HepG2 (cell line): ENCODE results near the gene OXLD1. TPM values are rescaled to one million over a fixed set of nuclear protein-coding genes. Genes with fewer than 3 reads are reported as not detected.

Experiments used
- ATAC-seq: fragments of 200-7000 bp; cut with Tn5 transposase; 3 replicates; pipeline ENCODE4 v1.9.1; 2020; ENCODE audit warnings: mild to moderate bottlenecking, moderate library complexity
- BruUV-seq: library from RNA; stranded (reverse); fragments of 400-500 nt; replicated peaks from 2 replicates; lab custom pipeline; 2021; lab: Mats Ljungman, UMichigan
- CTCF ChIA-PET: fragments of 300-600 bp; formaldehyde crosslinking; extraction: SDS; loops from one replicate; lab custom pipeline; 2021; ENCODE audit warnings: low total read pairs, inconsistent platforms, low intra/inter-chr PET ratio; lab: Yijun Ruan, JAX
- POLR2A ChIA-PET: fragments of 350-600 bp; sonication (Branson Sonifier 250); formaldehyde crosslinking; loops from one replicate; lab custom pipeline; 2020; ENCODE audit warnings: antibody characterized with exemption, inconsistent platforms; lab: Yijun Ruan, JAX
- DNase-seq: peaks from one replicate; pipeline ENCODE4 v3.0.0-alpha.2; 2015; ENCODE audit warnings: low spot score
- FAIRE-seq: peaks from 3 replicates; lab custom pipeline; 2011; peaks lifted over from hg19 to GRCh38; lab: Jason Lieb, UNC
- H2AFZ ChIP-seq: one replicate; pipeline ENCODE4 v1.6.1; 2011; ENCODE audit warnings: low read length, inconsistent platforms
- H3K27ac ChIP-seq: fragments of 300-600 bp; 3 replicates; pipeline ENCODE4 v1.8.0; 2011; ENCODE audit warnings: mixed run types, mild to moderate bottlenecking, mixed read lengths, low read length, inconsistent platforms; ENCODE audit not compliant: insufficient read depth; ENCODE audit errors: extremely low read length
- H3K27me3 ChIP-seq, 2 experiments: fragments of 200-600 bp in 1 of 2; 2 replicates in 1 of 2; 3 replicates in 1 of 2; pipeline versions ENCODE4 v1.6.0 to v1.8.0; 2011; ENCODE audit warnings: low read length in 2 of 2, mild to moderate bottlenecking in 2 of 2, moderate library complexity in 2 of 2, inconsistent platforms in 1 of 2; ENCODE audit not compliant: insufficient read depth in 2 of 2, control insufficient read depth in 1 of 2
- H3K36me3 ChIP-seq, 2 experiments: fragments of 200-600 bp in 1 of 2; replicated peaks in 1 of 2; 2 replicates in 1 of 2; 3 replicates in 1 of 2; pipeline versions ENCODE4 v1.5.1 to v1.8.0; 2011; ENCODE audit warnings: low read length in 2 of 2, inconsistent platforms in 1 of 2; ENCODE audit not compliant: insufficient read depth in 2 of 2, control insufficient read depth in 1 of 2
- H3K4me1 ChIP-seq: 2 replicates; pipeline ENCODE4 v1.5.1; 2012; ENCODE audit warnings: low read length, inconsistent platforms; ENCODE audit not compliant: insufficient read depth
- H3K4me2 ChIP-seq: 2 replicates; pipeline ENCODE4 v1.6.0; 2011; ENCODE audit warnings: low read depth, low read length, inconsistent platforms
- H3K4me3 ChIP-seq, 3 experiments: fragments of 200-600 bp in 1 of 3; sonication (generic), shearing (Covaris generic) in 1 of 3; replicated peaks in 1 of 3; 2 replicates each; pipeline ENCODE4 v1.5.1; 2011 to 2016; ENCODE audit warnings: low read length in 3 of 3, inconsistent platforms in 2 of 3, low read depth in 2 of 3, mild to moderate bottlenecking in 2 of 3, control low read depth in 1 of 3, mixed read lengths in 1 of 3; ENCODE audit not compliant: insufficient read depth in 1 of 3
- H3K79me2 ChIP-seq: one replicate; pipeline ENCODE4 v1.6.1; 2011; ENCODE audit warnings: low read length, inconsistent platforms; ENCODE audit not compliant: insufficient read depth
- H3K9ac ChIP-seq: 2 replicates; pipeline ENCODE4 v1.6.0; 2011; ENCODE audit warnings: mild to moderate bottlenecking, low read depth, low read length, inconsistent platforms; ENCODE audit not compliant: insufficient read depth
- H3K9me3 ChIP-seq: 2 replicates; pipeline ENCODE4 v1.5.1; 2012; ENCODE audit warnings: mild to moderate bottlenecking, low read length
- H4K20me1 ChIP-seq: 2 replicates; pipeline ENCODE4 v1.6.0; 2011; ENCODE audit warnings: inconsistent platforms, mild to moderate bottlenecking, low read length, moderate library complexity; ENCODE audit not compliant: insufficient read depth
- AGO2 ChIP-seq: fragments of 200-400 bp; formaldehyde crosslinking; optimal IDR thresholded peaks from 2 replicates; pipeline ENCODE3; 2017; ENCODE audit warnings: mild to moderate bottlenecking, low read depth, low read length, moderate library complexity
- AHR ChIP-seq: IDR thresholded peaks from 2 replicates; pipeline ENCODE4 v1.6.1; 2018; ENCODE audit warnings: missing genetic modification reagents, missing compliant biosample characterization
- CREM ChIP-seq, 2 experiments: sonication (generic) in 1 of 2; formaldehyde crosslinking in 1 of 2; IDR thresholded peaks; 2 replicates each; pipeline versions ENCODE4 v1.4.0 to v1.6.1; 2016 to 2020; ENCODE audit warnings: antibody characterized with exemption in 1 of 2, mild to moderate bottlenecking in 1 of 2, missing genetic modification reagents in 1 of 2
- ELF3 ChIP-seq: IDR thresholded peaks from 2 replicates; pipeline ENCODE4 v1.6.1; 2016; ENCODE audit warnings: missing genetic modification reagents, missing compliant biosample characterization
- GZF1 ChIP-seq: sonication (generic); formaldehyde crosslinking; IDR thresholded peaks from 2 replicates; pipeline ENCODE4 v1.5.1; 2020; ENCODE audit warnings: mild to moderate bottlenecking, missing genetic modification reagents
- HIVEP1 ChIP-seq: sonication (generic); formaldehyde crosslinking; IDR thresholded peaks from 2 replicates; pipeline ENCODE4 v1.4.0; 2020; ENCODE audit warnings: mild to moderate bottlenecking, missing genetic modification reagents
- KDM2A ChIP-seq: sonication (generic); formaldehyde crosslinking; IDR thresholded peaks from 2 replicates; pipeline ENCODE4 v1.4.0; 2020; ENCODE audit warnings: low read depth, missing genetic modification reagents, borderline replicate concordance
- MTF2 ChIP-seq: sonication (generic); formaldehyde crosslinking; IDR thresholded peaks from 2 replicates; pipeline ENCODE4 v1.5.0; 2020; ENCODE audit warnings: missing genetic modification reagents, borderline replicate concordance
- NR2C2 ChIP-seq: sonication (generic); formaldehyde crosslinking; IDR thresholded peaks from 2 replicates; pipeline ENCODE4 v1.4.0; 2020; ENCODE audit warnings: missing genetic modification reagents, mild to moderate bottlenecking, moderate library complexity, borderline replicate concordance
- POLR2A ChIP-seq, 2 experiments: IDR thresholded peaks; 2 replicates each; pipeline ENCODE4 v1.6.1; 2011; ENCODE audit warnings: low read depth in 2 of 2, low read length in 2 of 2, mild to moderate bottlenecking in 1 of 2, moderate library complexity in 1 of 2; ENCODE audit not compliant: insufficient read depth in 1 of 2
- RBFOX2 ChIP-seq: fragments of 200-400 bp; formaldehyde crosslinking; IDR thresholded peaks from 2 replicates; pipeline ENCODE4 v1.6.1; 2017; ENCODE audit warnings: low read depth, mild to moderate bottlenecking, low read length
- SIN3B ChIP-seq: fragments of 150-350 bp; IDR thresholded peaks from 2 replicates; pipeline ENCODE4 v1.6.1; 2014; ENCODE audit warnings: low read length
- SP2 ChIP-seq: sonication (generic); formaldehyde crosslinking; IDR thresholded peaks from 2 replicates; pipeline ENCODE4 v1.5.1; 2020; ENCODE audit warnings: mild to moderate bottlenecking, missing genetic modification reagents
- TAF1 ChIP-seq: sonication (generic); formaldehyde crosslinking; IDR thresholded peaks from 2 replicates; pipeline ENCODE4 v1.4.0; 2020; ENCODE audit warnings: missing genetic modification reagents
- ZBTB20 ChIP-seq: sonication (generic); formaldehyde crosslinking; IDR thresholded peaks from 2 replicates; pipeline ENCODE4 v1.8.1; 2023; ENCODE audit warnings: missing genetic modification reagents, low read depth, mild to moderate bottlenecking, borderline replicate concordance
- ZFP36 ChIP-seq: fragments of 150-350 bp; IDR thresholded peaks from 2 replicates; pipeline ENCODE4 v1.6.1; 2018; ENCODE audit warnings: borderline replicate concordance, low read length, low read depth; ENCODE audit not compliant: partially characterized antibody
- ZFP62 ChIP-seq: sonication (generic); formaldehyde crosslinking; IDR thresholded peaks from 2 replicates; pipeline ENCODE4 v1.4.0; 2020; ENCODE audit warnings: missing genetic modification reagents
- ZNF251 ChIP-seq: sonication (generic); formaldehyde crosslinking; IDR thresholded peaks from 2 replicates; pipeline ENCODE4 v1.9.0; 2021; ENCODE audit warnings: mild to moderate bottlenecking, missing genetic modification reagents
- ZNF296 ChIP-seq: sonication (generic); formaldehyde crosslinking; conservative IDR thresholded peaks from 2 replicates; pipeline ENCODE4 v1.5.0; 2020; ENCODE audit warnings: mild to moderate bottlenecking, missing genetic modification reagents
- ZSCAN29 ChIP-seq: sonication (generic); formaldehyde crosslinking; conservative IDR thresholded peaks from 2 replicates; pipeline ENCODE4 v1.4.0; 2020; ENCODE audit warnings: mild to moderate bottlenecking, missing genetic modification reagents
- WGBS: methylation state at CpG from one replicate; pipeline ENCODE4 v1.1.6; 2017; ENCODE audit warnings: low lambda C conversion rate; 5-methylcytosine and 5-hydroxymethylcytosine counted together
- in situ Hi-C: cut with HindIII; loops from 2 replicates; pipeline ENCODE4 v1.10.0; 2017; ENCODE audit warnings: low pct_unique_long_range_greater_than_20kb; ENCODE audit not compliant: extremely low pct_ligation_motif_present
- intact Hi-C: fragments of 100-400 bp; cut with micrococcal nuclease; formaldehyde crosslinking; loops from one replicate; pipeline ENCODE4 v1.10.0; 2022; ENCODE audit not compliant: unreplicated experiment
- polyA plus RNA-seq, 8 experiments: library from polyadenylated mRNA; depleted of rRNA in 3 of 8; stranded (reverse) in 7 of 8; unstranded in 1 of 8; fragments of >200 nt; fragmentation: Illumina TruSeq in 4 of 8; extraction: Trizol in 4 of 8; gene quantifications; 2 replicates each; pipeline versions ENCODE4 v1.2.1 to v1.2.3, GENCODE V29; 2011 to 2016; ENCODE audit warnings: low read depth in 4 of 8, missing spikeins in 1 of 8, mixed read lengths in 1 of 8; ENCODE audit not compliant: insufficient read depth in 1 of 8
- total RNA-seq, 5 experiments: library from RNA; depleted of rRNA; stranded (reverse); fragments of >200 nt; fragmentation: Illumina TruSeq; extraction: Trizol; gene quantifications; 2 replicates each; pipeline ENCODE4 v1.2.3, GENCODE V29; 2016; ENCODE audit warnings: low read depth in 1 of 5
- TF ChIP-seq, protein P1 (sequence below): sonication (generic); formaldehyde crosslinking; conservative IDR thresholded peaks from 2 replicates; pipeline ENCODE4 v1.8.0; 2022; ENCODE audit warnings: mild to moderate bottlenecking, moderate library complexity, missing genetic modification reagents

Gene OXLD1
- total and polyA plus RNA-seq, 2 of the 13 experiments (the other 11 are each of a cell fraction or from before 2014, with no cell fraction given), result 27.1 to 37.5 TPM

DNA sequence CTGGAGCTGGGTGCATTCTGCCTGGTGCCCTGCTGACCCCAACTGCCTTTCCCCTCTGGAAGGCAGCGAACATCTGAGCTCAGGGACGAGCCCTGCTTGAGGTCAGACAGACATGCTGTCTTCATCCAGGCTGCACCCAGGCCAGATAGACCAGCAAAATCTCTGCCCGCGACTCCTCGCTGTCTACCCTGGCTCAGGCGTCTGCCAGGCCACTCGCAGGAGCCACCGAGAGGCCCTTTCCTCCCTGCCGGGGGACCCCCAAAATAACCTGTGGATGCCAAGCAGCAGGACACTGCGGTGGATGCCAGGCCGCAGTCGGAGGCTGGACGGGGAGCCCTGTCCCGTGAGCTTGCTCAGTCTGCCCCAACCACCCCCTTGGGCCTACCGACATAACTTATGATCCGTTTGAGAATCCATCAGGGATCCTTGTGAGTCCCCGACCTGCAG lies 42.4 kb upstream of the OXLD1 start (continued):
- TF ChIP-seq, protein P1, sequence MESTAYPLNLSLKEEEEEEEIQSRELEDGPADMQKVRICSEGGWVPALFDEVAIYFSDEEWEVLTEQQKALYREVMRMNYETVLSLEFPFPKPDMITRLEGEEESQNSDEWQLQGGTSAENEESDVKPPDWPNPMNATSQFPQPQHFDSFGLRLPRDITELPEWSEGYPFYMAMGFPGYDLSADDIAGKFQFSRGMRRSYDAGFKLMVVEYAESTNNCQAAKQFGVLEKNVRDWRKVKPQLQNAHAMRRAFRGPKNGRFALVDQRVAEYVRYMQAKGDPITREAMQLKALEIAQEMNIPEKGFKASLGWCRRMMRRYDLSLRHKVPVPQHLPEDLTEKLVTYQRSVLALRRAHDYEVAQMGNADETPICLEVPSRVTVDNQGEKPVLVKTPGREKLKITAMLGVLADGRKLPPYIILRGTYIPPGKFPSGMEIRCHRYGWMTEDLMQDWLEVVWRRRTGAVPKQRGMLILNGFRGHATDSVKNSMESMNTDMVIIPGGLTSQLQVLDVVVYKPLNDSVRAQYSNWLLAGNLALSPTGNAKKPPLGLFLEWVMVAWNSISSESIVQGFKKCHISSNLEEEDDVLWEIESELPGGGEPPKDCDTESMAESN (CRISPR knock-in tag), result no peak
- TF ChIP-seq ZNF296 (CRISPR knock-in tag), result no peak
- TF ChIP-seq KDM2A (CRISPR knock-in tag), result no peak

GRCh38 chr17:81707725-81708646 lies 41.6 kb upstream of the OXLD1 start:
- in situ Hi-C loops (no loop called here), intact Hi-C loops (no loop called here)
- no peak overlapping the region for H3K4me2 ChIP-seq
- peaks cover 32% of the 10 kb centered on the region for H3K4me1 ChIP-seq
- H3K36me3 ChIP-seq, result peaks cover 18 to 37% of the 10 kb centered on the region in 2 experiments
- ChIA-PET CTCF (no interaction called here), POLR2A (interaction anchor here (1.3 to 4.2 kb wide), 4 partner anchors 19 to 153 kb away, joined by 3 to 25 read pairs (median 10); partner anchors contain the start of genes ARL16, HGS and P4HB)
- H3K9me3 ChIP-seq, result no peaks in the 10 kb centered on the region
- no peak overlapping the region for H3K9ac ChIP-seq
- H3K4me3 ChIP-seq, result no peak overlapping the region
- 100% methylated on average over 8 of the region's 25 CpGs for WGBS
- no TSS peak for BruUV-seq
- no peak overlapping the region for H3K27ac ChIP-seq
- DNase-seq, result no peak
- FAIRE-seq, result no peak
- no peak overlapping the region for H2AFZ ChIP-seq
- ATAC-seq, result no peak
- peaks cover 28% of the 10 kb centered on the region for H3K79me2 ChIP-seq
- H3K27me3 ChIP-seq, result no peaks in the 10 kb centered on the region; a peak in 1 of 5 replicates
- no peaks in the 10 kb centered on the region for H4K20me1 ChIP-seq
- TF ChIP-seq AHR (CRISPR knock-in tag), result 0 out of 2 replicates have a peak, but pooled peaks have one; percentile 13
- peak; percentile 30; the same call in 1 of the 2 replicates for TF ChIP-seq HIVEP1 (CRISPR knock-in tag)
- no peak for TF ChIP-seq ELF3 (CRISPR knock-in tag)
- no peak for TF ChIP-seq CREM (IDR thresholded peaks at IDR 0.05)
- no peak for TF ChIP-seq CREM (CRISPR knock-in tag; IDR thresholded peaks at IDR 0.05)
- TF ChIP-seq RBFOX2, result peak; percentile 77
- TF ChIP-seq AGO2, result peak; percentile 76
- 0 out of 2 replicates have a peak, but pooled peaks have one; percentile 15 for TF ChIP-seq SP2 (CRISPR knock-in tag)
- no peak for TF ChIP-seq ZFP62 (CRISPR knock-in tag)
- no peak for TF ChIP-seq ZSCAN29 (CRISPR knock-in tag)
- 0 out of 2 replicates have a peak, but pooled peaks have one; percentile 19 for TF ChIP-seq TAF1 (CRISPR knock-in tag)
- TF ChIP-seq MTF2 (CRISPR knock-in tag), result no peak
- TF ChIP-seq SIN3B, result no peak
- no peak for TF ChIP-seq NR2C2 (CRISPR knock-in tag)
- no peak for TF ChIP-seq ZBTB20 (CRISPR knock-in tag)
- TF ChIP-seq ZFP36, result no peak
- TF ChIP-seq ZNF251 (CRISPR knock-in tag), result no peak
- TF ChIP-seq POLR2A (IDR thresholded peaks at IDR 0.05; ENCODE audit: insufficient read depth in 1 of 2, low read depth in 2 of 2, low read length in 2 of 2), result peak in 1 of 2 experiments; percentile 8; a peak in 2 of 4 replicates
- TF ChIP-seq GZF1 (CRISPR knock-in tag), result no peak
